ENCODE results near the gene GFRAL.

GRCh38 chr6:55399351-55399750 is 72.1 kb downstream of the GFRAL start:
- no peak for TF ChIP-seq POLR2A (IDR thresholded peaks at IDR 0.05)
- TF ChIP-seq CTCF (IDR thresholded peaks at IDR 0.05), result no peak
